Tibial nerve (tissue), 4 donors: ENCODE results near the gene TRAF3. TPM values are rescaled to one million over a fixed set of nuclear protein-coding genes. Genes with fewer than 3 reads are reported as not detected.

Source experiments
- DNase-seq, 2 donors: peaks; one replicate each; pipeline ENCODE4 v3.0.0-alpha.2; 2019; ENCODE audit warnings: low spot score in 2 of 2
- H3K27ac ChIP-seq, 4 donors: fragments of 200-600 bp; sonication (generic) in 3 of 4; one replicate each; pipeline ENCODE4 v1.5.1; 2017 to 2019; ENCODE audit warnings: mild to moderate bottlenecking in 1 of 4
- H3K27me3 ChIP-seq, 2 donors: fragments of 200-600 bp; sonication (generic) in 1 of 2; one replicate each; pipeline versions ENCODE4 v1.5.1 to v1.6.0; 2017 to 2019
- H3K36me3 ChIP-seq, 3 donors: fragments of 200-600 bp; sonication (generic); one replicate each; pipeline ENCODE4 v1.5.1; 2018 to 2019
- H3K4me1 ChIP-seq, 4 donors: fragments of 200-600 bp; sonication (generic) in 3 of 4; one replicate each; pipeline ENCODE4 v1.5.1; 2017 to 2019
- H3K4me3 ChIP-seq, 4 donors: fragments of 200-600 bp; sonication (generic) in 3 of 4; one replicate each; pipeline ENCODE4 v1.5.1; 2017 to 2019; ENCODE audit warnings: mild to moderate bottlenecking in 1 of 4, moderate library complexity in 1 of 4
- H3K9me3 ChIP-seq, 4 donors: fragments of 200-600 bp; sonication (generic) in 3 of 4; one replicate each; pipeline ENCODE4 v1.5.1; 2017 to 2019
- CTCF ChIP-seq, 5 experiments: fragments of 200-600 bp in 3 of 5; fragments of 450-650 bp in 2 of 5; sonication (generic) in 3 of 5; IDR thresholded peaks; one replicate each; pipeline ENCODE4 v1.5.1; 2016 to 2019; ENCODE audit warnings: antibody characterized with exemption in 5 of 5, mild to moderate bottlenecking in 3 of 5, moderate library complexity in 2 of 5
- EP300 ChIP-seq, 2 donors: sonication (generic); formaldehyde crosslinking; IDR thresholded peaks; one replicate each; pipeline ENCODE4 v1.6.1; 2017; ENCODE audit warnings: antibody characterized with exemption in 2 of 2, mild to moderate bottlenecking in 1 of 2
- POLR2A ChIP-seq, 2 donors: fragments of 450-650 bp; IDR thresholded peaks; one replicate each; pipeline ENCODE4 v1.6.1; 2017; ENCODE audit warnings: antibody characterized with exemption in 2 of 2, mild to moderate bottlenecking in 2 of 2, moderate library complexity in 2 of 2
- WGBS, 2 donors: methylation state at CpG; one replicate each; pipeline ENCODE4 v1.1.5; 2018; 5-methylcytosine and 5-hydroxymethylcytosine counted together
- total RNA-seq, 4 donors: library from RNA; depleted of rRNA; stranded (reverse); fragments of >200 nt; gene quantifications; one replicate each; pipeline ENCODE4 v1.1.0, GENCODE V29; 2016

Gene TRAF3
- total RNA-seq, 4 donors from 2014 or later = 4.8 to 20.7 (median 13.4) TPM

GRCh38 chr14:102902086-102902485 is 124.8 kb downstream of the TRAF3 start:
- H3K27me3 ChIP-seq = no peaks in the 10 kb centered on the region
- no peaks in the 10 kb centered on the region for H3K9me3 ChIP-seq
- TF ChIP-seq POLR2A (IDR thresholded peaks at IDR 0.05) = no peak
- TF ChIP-seq CTCF (IDR thresholded peaks at IDR 0.05) = no peak
- no peak for TF ChIP-seq EP300 (IDR thresholded peaks at IDR 0.05)
- 78 to 81% methylated on average over 7 of the region's 7 CpGs for WGBS, 2 donors
- DNase-seq = no peak
- no peaks in the 10 kb centered on the region for H3K4me1 ChIP-seq
- H3K27ac ChIP-seq = peak overlapping the region in 1 of 4 donors; percentile 50
- H3K36me3 ChIP-seq = peaks cover 0 to 79% (median 0%) of the 10 kb centered on the region in 3 donors
- no peak overlapping the region for H3K4me3 ChIP-seq

DNA sequence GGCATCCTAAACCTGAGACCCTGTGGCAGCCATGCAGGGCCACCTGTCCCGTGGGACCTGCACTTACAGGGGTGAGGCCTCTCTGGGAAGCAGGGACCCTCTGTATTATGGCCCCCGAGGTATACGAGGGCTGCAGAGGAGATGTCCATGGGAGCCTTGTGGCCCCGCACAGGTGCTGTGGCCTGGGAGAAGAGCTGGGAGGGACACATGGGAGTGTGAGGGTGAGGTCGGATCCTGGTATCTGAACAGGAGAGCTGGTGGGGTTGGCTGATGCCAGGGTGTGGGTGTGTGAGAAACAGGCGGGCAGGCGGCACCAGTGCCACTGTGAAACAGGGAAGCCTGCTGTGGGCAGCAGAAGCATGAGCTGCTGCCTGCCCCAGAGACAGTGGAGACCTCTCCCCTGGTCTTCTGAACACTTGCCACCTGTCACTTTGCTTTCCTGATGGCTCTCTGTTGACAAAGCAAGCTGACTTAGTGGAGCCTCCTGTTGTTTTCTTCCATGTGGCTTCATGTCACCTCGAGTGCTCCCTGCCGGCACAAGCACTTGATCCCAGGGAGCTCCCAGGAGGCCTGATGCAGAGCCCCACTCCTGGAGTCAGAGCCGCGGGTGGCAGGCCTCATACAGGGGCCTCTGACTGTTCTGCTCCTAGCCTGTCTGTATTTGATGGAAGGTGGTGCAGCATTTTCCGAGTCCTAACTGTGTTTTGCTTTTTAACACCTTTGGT is 125.4 kb downstream of the TRAF3 start:
- Histone ChIP-seq H3K36me3 (peaks cover 0 to 80% (median 0%) of the 10 kb centered on the region in 3 donors), H3K4me1 (no peaks in the 10 kb centered on the region), H3K27me3 (no peaks in the 10 kb centered on the region), H3K9me3 (no peaks in the 10 kb centered on the region), H3K27ac (peak overlapping the region in 1 of 4 donors; percentile 50), H3K4me3 (no peak overlapping the region)
- TF ChIP-seq CTCF (IDR thresholded peaks at IDR 0.05) (no peak), EP300 (IDR thresholded peaks at IDR 0.05) (no peak), POLR2A (IDR thresholded peaks at IDR 0.05) (no peak)
- DNase-seq = no peak
- WGBS, 2 donors = 85 to 88% methylated on average over 12 of the region's 12 CpGs

DNA sequence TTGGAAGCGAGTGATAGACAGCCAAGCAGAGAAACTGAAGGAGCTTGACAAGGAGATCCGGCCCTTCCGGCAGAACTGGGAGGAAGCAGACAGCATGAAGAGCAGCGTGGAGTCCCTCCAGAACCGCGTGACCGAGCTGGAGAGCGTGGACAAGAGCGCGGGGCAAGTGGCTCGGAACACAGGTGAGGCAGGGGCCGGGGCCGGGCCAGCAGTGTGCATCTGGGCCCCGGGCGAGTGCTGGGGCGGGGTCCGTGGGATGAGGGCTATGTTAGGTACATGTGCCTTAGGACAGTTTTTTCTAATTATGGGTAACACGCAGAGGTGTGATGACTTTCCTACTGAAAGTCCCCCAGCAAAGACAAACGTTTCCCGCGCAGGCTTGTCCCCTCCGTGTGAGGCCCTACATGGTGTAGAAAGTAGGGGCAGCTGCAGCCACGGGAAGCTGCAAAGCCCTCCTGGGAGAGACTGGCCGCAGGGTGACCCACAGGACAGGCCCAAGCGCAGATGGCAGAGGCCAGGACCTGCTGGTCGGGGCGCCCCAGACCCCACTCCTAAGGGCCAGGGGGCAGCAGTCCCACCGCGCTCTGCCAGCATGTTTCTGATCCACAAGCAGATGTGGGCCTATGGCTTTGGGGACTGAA is 126.1 kb downstream of the TRAF3 start:
- Histone ChIP-seq H3K9me3 (no peaks in the 10 kb centered on the region), H3K4me3 (no peak overlapping the region), H3K36me3 (peaks cover 0 to 81% (median 0%) of the 10 kb centered on the region in 3 donors), H3K27me3 (no peaks in the 10 kb centered on the region), H3K27ac (no peak overlapping the region), H3K4me1 (no peaks in the 10 kb centered on the region)
- no peak for DNase-seq
- 91 to 93% methylated on average over 27 to 29 of the region's 29 CpGs for WGBS, 2 donors
- TF ChIP-seq POLR2A (IDR thresholded peaks at IDR 0.05) = no peak
- TF ChIP-seq EP300 (IDR thresholded peaks at IDR 0.05) = no peak

DNA sequence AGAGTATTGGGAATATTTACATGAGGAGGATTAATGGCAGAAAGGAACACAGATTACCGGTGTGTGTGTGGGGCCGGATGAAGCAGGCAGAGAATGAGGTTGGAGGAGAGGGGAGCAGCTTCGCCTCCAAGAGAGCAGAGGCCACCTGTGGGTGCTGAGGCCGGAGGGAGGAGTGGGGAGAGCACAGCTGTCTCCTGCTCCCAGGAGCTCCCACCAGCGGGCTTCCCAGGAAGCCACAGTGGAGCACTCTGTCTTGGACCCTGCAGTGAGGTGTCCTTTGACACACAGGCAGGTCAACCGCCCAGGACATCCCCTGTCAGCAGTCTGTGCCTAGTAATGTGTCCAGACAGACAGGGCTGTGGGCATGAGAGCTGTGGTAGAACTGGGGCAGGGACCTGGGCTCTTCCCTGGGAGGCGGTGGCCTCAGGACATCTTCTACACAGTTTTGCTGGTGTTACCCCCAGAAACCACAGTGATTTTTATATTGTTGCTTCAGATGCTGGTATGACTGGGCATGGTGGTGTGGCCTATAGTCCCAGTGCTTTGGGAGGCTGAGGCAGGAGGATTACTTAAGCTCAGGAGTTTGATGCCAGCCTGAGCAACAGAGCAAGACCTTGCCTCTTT is 126.8 kb downstream of the TRAF3 start:
- Histone ChIP-seq H3K27me3 (no peaks in the 10 kb centered on the region), H3K27ac (no peak overlapping the region), H3K4me1 (no peaks in the 10 kb centered on the region), H3K36me3 (peaks cover 0 to 81% (median 0%) of the 10 kb centered on the region in 3 donors), H3K4me3 (no peak overlapping the region), H3K9me3 (no peaks in the 10 kb centered on the region)
- TF ChIP-seq POLR2A (IDR thresholded peaks at IDR 0.05) (no peak), EP300 (IDR thresholded peaks at IDR 0.05) (no peak), CTCF (IDR thresholded peaks at IDR 0.05) (no peak)
- DNase-seq = no peak
- WGBS, 2 donors = 90 to 92% methylated on average over 7 of the region's 7 CpGs

DNA sequence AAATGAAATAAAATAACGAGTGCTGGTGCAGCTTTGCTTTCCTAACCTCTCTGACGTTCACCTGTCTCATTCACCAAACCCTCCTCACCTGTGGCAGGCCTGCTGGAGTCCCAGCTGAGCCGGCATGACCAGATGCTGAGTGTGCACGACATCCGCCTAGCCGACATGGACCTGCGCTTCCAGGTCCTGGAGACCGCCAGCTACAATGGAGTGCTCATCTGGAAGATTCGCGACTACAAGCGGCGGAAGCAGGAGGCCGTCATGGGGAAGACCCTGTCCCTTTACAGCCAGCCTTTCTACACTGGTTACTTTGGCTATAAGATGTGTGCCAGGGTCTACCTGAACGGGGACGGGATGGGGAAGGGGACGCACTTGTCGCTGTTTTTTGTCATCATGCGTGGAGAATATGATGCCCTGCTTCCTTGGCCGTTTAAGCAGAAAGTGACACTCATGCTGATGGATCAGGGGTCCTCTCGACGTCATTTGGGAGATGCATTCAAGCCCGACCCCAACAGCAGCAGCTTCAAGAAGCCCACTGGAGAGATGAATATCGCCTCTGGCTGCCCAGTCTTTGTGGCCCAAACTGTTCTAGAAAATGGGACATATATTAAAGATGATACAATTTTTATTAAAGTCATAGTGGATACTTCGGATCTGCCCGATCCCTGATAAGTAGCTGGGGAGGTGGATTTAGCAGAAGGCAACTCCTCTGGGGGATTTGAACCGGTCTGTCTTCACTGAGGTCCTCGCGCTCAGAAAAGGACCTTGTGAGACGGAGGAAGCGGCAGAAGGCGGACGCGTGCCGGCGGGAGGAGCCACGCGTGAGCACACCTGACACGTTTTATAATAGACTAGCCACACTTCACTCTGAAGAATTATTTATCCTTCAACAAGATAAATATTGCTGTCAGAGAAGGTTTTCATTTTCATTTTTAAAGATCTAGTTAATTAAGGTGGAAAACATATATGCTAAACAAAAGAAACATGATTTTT is 128.2 kb downstream of the TRAF3 start:
- 94 to 95% methylated on average over 38 of the region's 38 CpGs for WGBS, 2 donors
- Histone ChIP-seq H3K4me3 (no peak overlapping the region), H3K27me3 (no peaks in the 10 kb centered on the region), H3K27ac (no peak overlapping the region), H3K9me3 (no peaks in the 10 kb centered on the region), H3K36me3 (peaks cover 0 to 77% (median 0%) of the 10 kb centered on the region in 3 donors), H3K4me1 (no peaks in the 10 kb centered on the region)
- TF ChIP-seq POLR2A (IDR thresholded peaks at IDR 0.05) (no peak), EP300 (IDR thresholded peaks at IDR 0.05) (no peak), CTCF (IDR thresholded peaks at IDR 0.05) (no peak)
- DNase-seq = no peak
